GM21717 (cell line): ENCODE data around the gene AMPD2.

ENCODE experiments used
- ATAC-seq: cut with Tn5 transposase; IDR thresholded peaks from one replicate; pipeline ENCODE4 v1.9.1; 2021; ENCODE audit warnings: mild to moderate bottlenecking, moderate library complexity; ENCODE audit not compliant: unreplicated experiment

Gene AMPD2

GRCh38 chr1:109619576-109620400 lies at the start of gene AMPD2, which contains the start of gene GNAT2:
TSS of gene AMPD2 (plus strand) at chr1:109619837. CDS start at chr1:109621176, 1,339 bp downstream.
TSS of gene GNAT2 (minus strand) at chr1:109619616. CDS start at chr1:109612870, 6,746 bp downstream.
- ATAC-seq, result peak; percentile 42

- no peak for ATAC-seq
Measured at GRCh38 chr1:109570414-109570813, 49.2 kb upstream of the AMPD2 start.

- ATAC-seq, result no peak
Measured at GRCh38 chr1:109573785-109574184, 45.9 kb upstream of the AMPD2 start.

- no peak for ATAC-seq
Measured at GRCh38 chr1:109578947-109579443, 40.6 kb upstream of the AMPD2 start.

- ATAC-seq, result no peak
Measured at GRCh38 chr1:109579491-109579890, 40.1 kb upstream of the AMPD2 start.

GRCh38 chr1:109582021-109582420 lies 37.6 kb upstream of the AMPD2 start:
- no peak for ATAC-seq

GRCh38 chr1:109584766-109585165 lies 34.9 kb upstream of the AMPD2 start:
- no peak for ATAC-seq

- no peak for ATAC-seq
Measured at GRCh38 chr1:109586055-109586454, 33.6 kb upstream of the AMPD2 start.

GRCh38 chr1:109589177-109589576 lies 30.5 kb upstream of the AMPD2 start:
- no peak for ATAC-seq

- no peak for ATAC-seq
Measured at GRCh38 chr1:109589679-109590078, 30.0 kb upstream of the AMPD2 start.

- no peak for ATAC-seq
Measured at GRCh38 chr1:109592916-109593315, 26.7 kb upstream of the AMPD2 start.

GRCh38 chr1:109595531-109595930 lies 24.1 kb upstream of the AMPD2 start:
- no peak for ATAC-seq

GRCh38 chr1:109598156-109598555 lies 21.5 kb upstream of the AMPD2 start:
- ATAC-seq, result no peak

GRCh38 chr1:109598655-109599054 lies 21.0 kb upstream of the AMPD2 start:
- ATAC-seq, result no peak

GRCh38 chr1:109603229-109603628 lies 16.4 kb upstream of the AMPD2 start:
- no peak for ATAC-seq

- no peak for ATAC-seq
Measured at GRCh38 chr1:109605381-109605780, 14.3 kb upstream of the AMPD2 start.

GRCh38 chr1:109609881-109610280 lies 9.8 kb upstream of the AMPD2 start:
- no peak for ATAC-seq

GRCh38 chr1:109610609-109611307 lies 8.9 kb upstream of the AMPD2 start:
- ATAC-seq, result no peak

- no peak for ATAC-seq
Measured at GRCh38 chr1:109611308-109611990, 8.2 kb upstream of the AMPD2 start.

GRCh38 chr1:109613361-109614147 lies 6.1 kb upstream of the AMPD2 start:
- no peak for ATAC-seq

GRCh38 chr1:109615879-109616278 lies 3.8 kb upstream of the AMPD2 start:
- no peak for ATAC-seq
